Measurements from ENCODE around the gene GLT1D1.

DNA sequence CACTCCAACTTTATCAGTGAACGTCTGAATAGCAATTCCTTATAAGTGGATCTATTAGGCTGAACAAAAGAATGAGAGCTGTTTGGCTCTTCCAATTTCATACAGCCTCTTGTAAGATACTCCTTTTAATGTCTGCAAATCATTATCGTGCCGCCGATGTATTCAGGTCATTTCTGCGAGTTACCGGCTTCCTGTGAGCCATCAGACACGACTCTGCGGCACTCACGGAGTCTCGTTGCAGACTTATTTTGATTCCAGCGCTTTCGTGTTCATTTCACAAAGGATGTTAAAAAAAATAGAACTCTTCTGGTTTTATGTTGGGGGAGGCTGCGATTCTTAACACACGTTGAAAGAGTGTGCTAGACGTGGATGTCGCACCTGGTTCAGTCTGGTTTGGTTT, 106.6 kb downstream of the GLT1D1 start:
- no peak for TF ChIP-seq POLR2A (IDR thresholded peaks at IDR 0.05)
- TF ChIP-seq, protein P1, sequence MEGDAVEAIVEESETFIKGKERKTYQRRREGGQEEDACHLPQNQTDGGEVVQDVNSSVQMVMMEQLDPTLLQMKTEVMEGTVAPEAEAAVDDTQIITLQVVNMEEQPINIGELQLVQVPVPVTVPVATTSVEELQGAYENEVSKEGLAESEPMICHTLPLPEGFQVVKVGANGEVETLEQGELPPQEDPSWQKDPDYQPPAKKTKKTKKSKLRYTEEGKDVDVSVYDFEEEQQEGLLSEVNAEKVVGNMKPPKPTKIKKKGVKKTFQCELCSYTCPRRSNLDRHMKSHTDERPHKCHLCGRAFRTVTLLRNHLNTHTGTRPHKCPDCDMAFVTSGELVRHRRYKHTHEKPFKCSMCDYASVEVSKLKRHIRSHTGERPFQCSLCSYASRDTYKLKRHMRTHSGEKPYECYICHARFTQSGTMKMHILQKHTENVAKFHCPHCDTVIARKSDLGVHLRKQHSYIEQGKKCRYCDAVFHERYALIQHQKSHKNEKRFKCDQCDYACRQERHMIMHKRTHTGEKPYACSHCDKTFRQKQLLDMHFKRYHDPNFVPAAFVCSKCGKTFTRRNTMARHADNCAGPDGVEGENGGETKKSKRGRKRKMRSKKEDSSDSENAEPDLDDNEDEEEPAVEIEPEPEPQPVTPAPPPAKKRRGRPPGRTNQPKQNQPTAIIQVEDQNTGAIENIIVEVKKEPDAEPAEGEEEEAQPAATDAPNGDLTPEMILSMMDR (IDR thresholded peaks at IDR 0.05) = no peak

All from esophagus squamous epithelium (tissue), 4 donors.